SU-DHL-6 (cell line): Measurements from ENCODE around the gene IL21R.

Source experiments
- H2AFZ ChIP-seq: fragments of 200-600 bp; sonication (generic); 2 replicates; pipeline ENCODE4 v1.6.1; 2014; ENCODE audit warnings: low read depth, mild to moderate bottlenecking, moderate library complexity, mixed read lengths, antibody characterized with exemption, low read length; ENCODE audit not compliant: severe bottlenecking
- H3F3A ChIP-seq: fragments of 200-600 bp; shearing (Covaris generic); 2 replicates; pipeline ENCODE4 v1.6.0; 2016; ENCODE audit warnings: antibody characterized with exemption, mild to moderate bottlenecking; ENCODE audit not compliant: insufficient read depth
- H3K27ac ChIP-seq: fragments of 200-600 bp; sonication (generic); 2 replicates; pipeline ENCODE4 v1.5.1; 2016; ENCODE audit warnings: low read depth, mild to moderate bottlenecking, low read length, moderate library complexity, mixed read lengths
- H3K27me3 ChIP-seq: fragments of 200-600 bp; sonication (generic), shearing (Covaris generic); 2 replicates; pipeline ENCODE4 v1.6.0; 2014; ENCODE audit warnings: mild to moderate bottlenecking, low read length
- H3K36me3 ChIP-seq: fragments of 200-600 bp; sonication (generic); 2 replicates; pipeline ENCODE4 v1.6.1; 2014; ENCODE audit warnings: mild to moderate bottlenecking, low read length, mixed read lengths
- H3K4me2 ChIP-seq: fragments of 300-600, 200-600 bp; shearing (Covaris generic), sonication (generic); 2 replicates; pipeline ENCODE4 v1.6.0; 2014; ENCODE audit warnings: low read length, low read depth, mild to moderate bottlenecking; ENCODE audit not compliant: poor library complexity, severe bottlenecking
- H3K4me3 ChIP-seq: fragments of 200-600 bp; sonication (generic); 2 replicates; pipeline ENCODE4 v1.5.1; 2014; ENCODE audit warnings: antibody characterized with exemption, low read length, mild to moderate bottlenecking, mixed read lengths; ENCODE audit not compliant: insufficient read depth, poor library complexity, severe bottlenecking
- H3K79me2 ChIP-seq: fragments of 200-600 bp; sonication (generic); 2 replicates; pipeline ENCODE4 v1.6.1; 2014; ENCODE audit warnings: mild to moderate bottlenecking, low read length, moderate library complexity; ENCODE audit not compliant: insufficient read depth
- H3K9ac ChIP-seq: fragments of 200-600 bp; sonication (generic); 2 replicates; pipeline ENCODE4 v1.7.0; 2014; ENCODE audit warnings: mild to moderate bottlenecking, low read length
- H3K9me2 ChIP-seq: fragments of 200-600 bp; sonication (generic); replicated peaks from 2 replicates; pipeline ENCODE4 v1.6.1; 2014; ENCODE audit warnings: low read length; ENCODE audit not compliant: insufficient read depth
- H3K9me3 ChIP-seq: fragments of 200-600 bp; sonication (generic); 2 replicates; pipeline ENCODE4 v1.6.1; 2014; ENCODE audit warnings: low read length, mixed read lengths; ENCODE audit not compliant: insufficient read depth
- H4K20me1 ChIP-seq: fragments of 200-600 bp; sonication (generic); 2 replicates; pipeline ENCODE4 v1.6.1; 2014; ENCODE audit warnings: low read depth, mild to moderate bottlenecking, antibody characterized with exemption, low read length, moderate library complexity, mixed read lengths
- EZH2phosphoT487 ChIP-seq: fragments of 200-600 bp; sonication (generic), shearing (Covaris generic); conservative IDR thresholded peaks from 2 replicates; pipeline ENCODE4 v1.6.1; 2018; ENCODE audit warnings: mild to moderate bottlenecking, antibody characterized with exemption, low read length, moderate library complexity, mixed read lengths
- TF ChIP-seq, protein P1 (sequence below): fragments of 200-600 bp; sonication (generic); IDR thresholded peaks from one replicate; pipeline ENCODE4 v1.5.1; 2017; ENCODE audit warnings: antibody characterized with exemption, mild to moderate bottlenecking, low read length, moderate library complexity; ENCODE audit not compliant: insufficient read depth, poor library complexity, severe bottlenecking

The IL21R gene

DNA sequence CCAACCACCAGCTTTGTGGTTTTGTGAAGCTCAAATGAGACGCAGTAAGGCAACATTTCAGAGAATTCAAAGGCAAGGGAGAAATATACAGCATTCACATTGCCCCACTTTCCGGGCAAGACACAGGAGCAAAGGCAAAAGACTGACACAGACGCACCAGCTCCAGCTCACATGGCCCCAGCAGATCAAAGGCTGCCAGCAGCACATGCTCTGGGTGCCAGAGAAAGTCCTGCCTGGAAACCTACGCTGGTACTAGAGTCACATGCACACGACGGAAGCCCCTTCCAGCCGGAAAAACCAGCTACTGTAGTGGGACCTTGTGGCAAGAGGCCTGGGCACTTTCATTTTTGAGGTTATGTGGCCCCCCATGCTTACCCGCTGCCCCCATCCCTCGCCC, 97.7 kb downstream of the IL21R start:
- no peak overlapping the region for H3K27ac ChIP-seq
- H3K36me3 ChIP-seq, result 0 out of 2 replicates have a peak, but pooled peaks cover 4% of the 10 kb centered on the region
- H3K9me3 ChIP-seq, result no peaks in the 10 kb centered on the region

GRCh38 chr16:27500801-27501200, 98.8 kb downstream of the IL21R start:
- no peak overlapping the region for H3K4me2 ChIP-seq
- no peaks in the 10 kb centered on the region for H3F3A ChIP-seq
- peaks cover 7% of the 10 kb centered on the region; the same call in 1 of the 2 replicates for H3K36me3 ChIP-seq
- no peaks in the 10 kb centered on the region for H4K20me1 ChIP-seq
- no peaks in the 10 kb centered on the region for H3K9me3 ChIP-seq
- H3K4me3 ChIP-seq, result no peak overlapping the region
- no peak overlapping the region for H3K27ac ChIP-seq
- no peaks in the 10 kb centered on the region for H3K27me3 ChIP-seq
- no peaks in the 10 kb centered on the region for H3K79me2 ChIP-seq
- TF ChIP-seq, protein P1, sequence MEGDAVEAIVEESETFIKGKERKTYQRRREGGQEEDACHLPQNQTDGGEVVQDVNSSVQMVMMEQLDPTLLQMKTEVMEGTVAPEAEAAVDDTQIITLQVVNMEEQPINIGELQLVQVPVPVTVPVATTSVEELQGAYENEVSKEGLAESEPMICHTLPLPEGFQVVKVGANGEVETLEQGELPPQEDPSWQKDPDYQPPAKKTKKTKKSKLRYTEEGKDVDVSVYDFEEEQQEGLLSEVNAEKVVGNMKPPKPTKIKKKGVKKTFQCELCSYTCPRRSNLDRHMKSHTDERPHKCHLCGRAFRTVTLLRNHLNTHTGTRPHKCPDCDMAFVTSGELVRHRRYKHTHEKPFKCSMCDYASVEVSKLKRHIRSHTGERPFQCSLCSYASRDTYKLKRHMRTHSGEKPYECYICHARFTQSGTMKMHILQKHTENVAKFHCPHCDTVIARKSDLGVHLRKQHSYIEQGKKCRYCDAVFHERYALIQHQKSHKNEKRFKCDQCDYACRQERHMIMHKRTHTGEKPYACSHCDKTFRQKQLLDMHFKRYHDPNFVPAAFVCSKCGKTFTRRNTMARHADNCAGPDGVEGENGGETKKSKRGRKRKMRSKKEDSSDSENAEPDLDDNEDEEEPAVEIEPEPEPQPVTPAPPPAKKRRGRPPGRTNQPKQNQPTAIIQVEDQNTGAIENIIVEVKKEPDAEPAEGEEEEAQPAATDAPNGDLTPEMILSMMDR, result no peak
- TF ChIP-seq EZH2phosphoT487, result no peak
- no peak overlapping the region for H2AFZ ChIP-seq
- H3K9ac ChIP-seq, result no peak overlapping the region
- H3K9me2 ChIP-seq, result no peaks in the 10 kb centered on the region

More for the DNA sequence above, 97.7 kb downstream of the IL21R start:
- Histone ChIP-seq H3K4me3 (no peak overlapping the region), H2AFZ (no peak overlapping the region), H3K9me2 (no peaks in the 10 kb centered on the region), H4K20me1 (no peaks in the 10 kb centered on the region), H3K79me2 (no peaks in the 10 kb centered on the region), H3K27me3 (no peaks in the 10 kb centered on the region), H3F3A (no peaks in the 10 kb centered on the region), H3K4me2 (no peak overlapping the region), H3K9ac (no peak overlapping the region)
- TF ChIP-seq, protein P1, result no peak
- no peak for TF ChIP-seq EZH2phosphoT487
